Stimulated activated naive CD8-positive, alpha-beta T cell treated with anti-CD3 and anti-CD28 coated beads, Interleukin-15, Interleukin-2, amounts not matched to agents 100 ng/mL and 50 ng/mL, for 24 hours (primary cell): ENCODE measurements around the gene ITPA.
"Not testable (repeated sequence)": the region's sequence is repeated elsewhere in the genome, so short reads cannot be mapped to it uniquely, and the experiment has no call there.

ENCODE experiments used
- H3K27ac Mint-ChIP-seq: one replicate; pipeline ENCODE4 v1.8.0; 2021; ENCODE audit warnings: mild to moderate bottlenecking, mixed read lengths
- H3K27me3 Mint-ChIP-seq: one replicate; pipeline ENCODE4 v1.8.0; 2021; ENCODE audit warnings: mixed read lengths
- H3K36me3 Mint-ChIP-seq: one replicate; pipeline ENCODE4 v1.8.0; 2021; ENCODE audit warnings: low read depth, mixed read lengths
- H3K4me1 Mint-ChIP-seq: one replicate; pipeline ENCODE4 v1.8.0; 2021; ENCODE audit warnings: low read depth, mixed read lengths
- H3K4me3 Mint-ChIP-seq: one replicate; pipeline ENCODE4 v1.8.0; 2021; ENCODE audit warnings: mild to moderate bottlenecking, mixed read lengths
- H3K9me3 Mint-ChIP-seq: one replicate; pipeline ENCODE4 v1.8.0; 2021; ENCODE audit warnings: mixed read lengths

The ITPA gene

GRCh38 chr20:3187861-3188260 is 21.4 kb upstream of the ITPA start:
- not testable (repeated sequence) for H3K27ac Mint-ChIP-seq, H3K9me3 Mint-ChIP-seq, H3K27me3 Mint-ChIP-seq, H3K4me3 Mint-ChIP-seq, H3K4me1 Mint-ChIP-seq
- peaks cover 35% of the 10 kb centered on the region for H3K36me3 Mint-ChIP-seq

- no peak overlapping the region for H3K27ac Mint-ChIP-seq
- no peaks in the 10 kb centered on the region for H3K9me3 Mint-ChIP-seq
- no peak overlapping the region for H3K4me3 Mint-ChIP-seq
Observed at GRCh38 chr20:3188823-3189413, 20.4 kb upstream of the ITPA start.

GRCh38 chr20:3189561-3190131 is 19.7 kb upstream of the ITPA start:
- H3K27ac Mint-ChIP-seq, result no peak overlapping the region
- H3K27me3 Mint-ChIP-seq, result no peaks in the 10 kb centered on the region
- H3K36me3 Mint-ChIP-seq, result peaks cover 45% of the 10 kb centered on the region
- H3K4me1 Mint-ChIP-seq, result no peaks in the 10 kb centered on the region
- no peak overlapping the region for H3K4me3 Mint-ChIP-seq
- H3K9me3 Mint-ChIP-seq, result no peaks in the 10 kb centered on the region

More at GRCh38 chr20:3188823-3189413, 20.4 kb upstream of the ITPA start:
- Mint-ChIP-seq H3K4me1 (no peaks in the 10 kb centered on the region), H3K27me3 (no peaks in the 10 kb centered on the region), H3K36me3 (peaks cover 42% of the 10 kb centered on the region)

- Mint-ChIP-seq H3K36me3 (peaks cover 52% of the 10 kb centered on the region), H3K9me3 (no peaks in the 10 kb centered on the region), H3K27ac (no peak overlapping the region), H3K4me3 (no peak overlapping the region), H3K27me3 (no peaks in the 10 kb centered on the region), H3K4me1 (peaks cover 7% of the 10 kb centered on the region)
Observed at GRCh38 chr20:3190681-3191111, 18.6 kb upstream of the ITPA start.

- Mint-ChIP-seq H3K4me1 (peaks cover 12% of the 10 kb centered on the region), H3K36me3 (peaks cover 62% of the 10 kb centered on the region), H3K27ac (peak overlapping the region; percentile 36), H3K27me3 (no peaks in the 10 kb centered on the region), H3K4me3 (no peak overlapping the region), H3K9me3 (no peaks in the 10 kb centered on the region)
Observed at GRCh38 chr20:3192226-3193015, 16.9 kb upstream of the ITPA start.

GRCh38 chr20:3193806-3194616 is 15.3 kb upstream of the ITPA start:
- peaks cover 68% of the 10 kb centered on the region for H3K36me3 Mint-ChIP-seq

GRCh38 chr20:3194617-3195280 is 14.5 kb upstream of the ITPA start:
- H3K36me3 Mint-ChIP-seq, result peaks cover 69% of the 10 kb centered on the region
- no peaks in the 10 kb centered on the region for H3K27me3 Mint-ChIP-seq
- H3K27ac Mint-ChIP-seq, result no peak overlapping the region
- H3K4me1 Mint-ChIP-seq, result peaks cover 12% of the 10 kb centered on the region
- no peaks in the 10 kb centered on the region for H3K9me3 Mint-ChIP-seq
- H3K4me3 Mint-ChIP-seq, result no peak overlapping the region

More at GRCh38 chr20:3193806-3194616, 15.3 kb upstream of the ITPA start:
- Mint-ChIP-seq H3K9me3 (no peaks in the 10 kb centered on the region), H3K4me1 (peaks cover 12% of the 10 kb centered on the region), H3K4me3 (no peak overlapping the region), H3K27ac (no peak overlapping the region), H3K27me3 (no peaks in the 10 kb centered on the region)

- Mint-ChIP-seq H3K4me1 (peaks cover 12% of the 10 kb centered on the region), H3K27ac (no peak overlapping the region), H3K9me3 (no peaks in the 10 kb centered on the region), H3K36me3 (peaks cover 72% of the 10 kb centered on the region), H3K4me3 (no peak overlapping the region), H3K27me3 (no peaks in the 10 kb centered on the region)
Observed at GRCh38 chr20:3195590-3196237, 13.6 kb upstream of the ITPA start.

GRCh38 chr20:3199206-3199605 is 10.1 kb upstream of the ITPA start:
- peaks cover 22% of the 10 kb centered on the region for H3K4me1 Mint-ChIP-seq
- H3K4me3 Mint-ChIP-seq, result no peak overlapping the region
- peaks cover 53% of the 10 kb centered on the region for H3K36me3 Mint-ChIP-seq
- H3K27ac Mint-ChIP-seq, result peak overlapping the region; percentile 22
- no peaks in the 10 kb centered on the region for H3K9me3 Mint-ChIP-seq
- H3K27me3 Mint-ChIP-seq, result no peaks in the 10 kb centered on the region

GRCh38 chr20:3199976-3200755 is 9.1 kb upstream of the ITPA start:
- Mint-ChIP-seq H3K4me1 (peaks cover 25% of the 10 kb centered on the region), H3K27me3 (no peaks in the 10 kb centered on the region), H3K27ac (no peak overlapping the region), H3K36me3 (peaks cover 49% of the 10 kb centered on the region), H3K9me3 (no peaks in the 10 kb centered on the region), H3K4me3 (no peak overlapping the region)

GRCh38 chr20:3202965-3203314 is 6.4 kb upstream of the ITPA start:
- Mint-ChIP-seq H3K4me1 (peaks cover 14% of the 10 kb centered on the region), H3K36me3 (peaks cover 31% of the 10 kb centered on the region), H3K27ac (peak overlapping the region; percentile 97), H3K4me3 (peak overlapping the region; percentile 95), H3K9me3 (no peaks in the 10 kb centered on the region), H3K27me3 (no peaks in the 10 kb centered on the region)

- H3K9me3 Mint-ChIP-seq, result no peaks in the 10 kb centered on the region
- H3K4me3 Mint-ChIP-seq, result peak overlapping the region; percentile 95
- H3K27ac Mint-ChIP-seq, result peak overlapping the region; percentile 97
- no peaks in the 10 kb centered on the region for H3K27me3 Mint-ChIP-seq
- H3K36me3 Mint-ChIP-seq, result peaks cover 30% of the 10 kb centered on the region
- H3K4me1 Mint-ChIP-seq, result peaks cover 19% of the 10 kb centered on the region
Observed at GRCh38 chr20:3203315-3204123, 5.8 kb upstream of the ITPA start.
